Measurements from ENCODE around the gene KLHL14.

Gene KLHL14

DNA sequence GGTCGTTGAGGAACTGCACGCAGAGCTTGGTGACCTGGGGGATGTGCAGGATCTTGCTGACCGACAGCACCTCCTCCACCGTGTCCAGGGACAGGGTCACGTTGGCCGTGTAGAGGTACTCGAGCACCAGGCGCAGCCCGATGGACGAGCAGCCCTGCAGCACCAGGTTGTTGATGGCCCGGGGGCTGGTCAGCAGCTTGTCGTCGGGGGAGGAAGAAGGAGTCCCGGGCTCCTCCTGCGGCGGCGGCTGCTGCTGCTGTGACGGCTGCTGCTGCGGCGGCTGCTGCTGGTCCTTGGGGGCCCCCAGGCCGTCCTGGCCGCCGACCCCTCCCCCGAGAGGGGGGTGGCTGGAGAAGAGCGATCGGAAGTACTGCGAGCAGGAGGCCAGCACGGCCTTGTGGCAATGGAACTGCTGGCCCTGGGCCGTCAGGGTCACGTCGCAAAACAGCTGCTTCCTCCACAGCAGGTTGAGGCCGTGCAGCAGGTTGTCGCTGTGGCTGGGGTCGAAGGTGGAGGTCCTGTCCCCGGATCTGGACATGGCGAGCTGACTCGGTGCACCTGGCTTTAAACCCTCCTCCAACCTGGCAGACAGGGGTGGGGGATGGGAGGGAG is 2.7 kb downstream of the KLHL14 start:
- no peak for DNase-seq

DNA sequence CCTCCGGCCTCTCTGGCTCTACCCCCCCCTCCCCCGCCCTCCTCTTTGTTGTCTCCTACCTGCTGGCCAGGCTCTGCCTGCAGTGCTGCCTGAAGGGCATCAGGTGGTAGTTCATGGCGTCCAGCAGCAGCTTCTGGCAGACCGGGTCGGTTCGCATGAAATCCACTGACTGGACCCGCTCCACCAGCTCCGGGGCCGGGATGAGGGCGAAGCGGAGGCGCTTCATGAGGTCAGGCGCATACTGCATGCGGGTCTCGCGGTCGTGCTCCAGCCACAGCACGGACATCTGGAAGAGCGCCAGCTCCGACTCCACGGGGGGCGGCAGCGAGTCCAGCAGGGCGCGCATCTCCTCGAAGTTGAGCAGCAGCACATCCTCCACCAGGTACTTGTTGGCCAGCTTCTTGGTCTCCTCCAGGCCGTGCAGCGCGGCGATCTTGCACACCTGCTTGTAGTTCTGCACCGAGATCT is 3.2 kb downstream of the KLHL14 start:
- no peak for DNase-seq

DNA sequence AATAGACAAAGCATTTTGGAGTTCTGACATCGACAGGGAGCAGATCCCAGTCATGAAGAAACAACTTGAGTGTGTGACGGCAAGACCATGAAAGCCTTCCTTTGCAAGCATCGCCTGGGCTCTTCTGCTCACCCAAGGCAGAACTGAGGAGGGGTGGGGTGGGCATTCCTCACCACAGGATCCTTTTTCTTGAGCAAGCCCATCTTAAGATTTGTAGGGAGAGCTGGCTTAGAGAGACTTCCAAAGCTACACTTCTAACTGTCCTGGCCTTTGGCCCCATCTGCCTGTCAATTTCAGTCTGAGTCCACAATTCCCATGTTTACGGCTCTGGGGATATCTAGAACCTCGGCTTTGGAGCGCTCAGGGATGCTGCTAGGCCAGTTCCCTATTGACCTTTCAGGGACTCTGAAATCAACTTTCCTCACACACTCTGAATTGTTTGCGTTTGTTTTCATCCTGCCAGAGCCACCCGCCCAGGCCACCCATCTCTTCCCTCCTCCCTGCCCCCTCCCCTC is 3.7 kb downstream of the KLHL14 start:
- DNase-seq, result no peak

DNA sequence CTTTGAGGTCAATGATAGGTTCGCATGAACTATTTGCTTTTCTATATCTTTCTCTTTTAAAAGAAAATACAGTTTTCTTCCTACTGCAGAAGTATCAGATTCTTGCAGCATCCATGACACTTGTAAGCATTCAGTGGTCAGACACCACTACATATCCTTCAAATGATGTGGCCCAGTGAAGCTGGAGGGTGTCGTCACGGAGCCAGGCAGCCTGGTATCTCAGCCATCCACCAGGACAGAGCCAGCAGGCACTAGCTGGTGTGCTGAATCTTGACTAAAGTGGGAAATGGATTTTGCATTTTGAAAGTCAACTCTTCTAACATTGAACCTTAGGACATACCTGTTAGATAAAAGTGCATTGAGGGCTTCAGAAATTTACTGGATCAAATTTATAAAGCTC is 5.4 kb downstream of the KLHL14 start:
- no peak for DNase-seq

DNA sequence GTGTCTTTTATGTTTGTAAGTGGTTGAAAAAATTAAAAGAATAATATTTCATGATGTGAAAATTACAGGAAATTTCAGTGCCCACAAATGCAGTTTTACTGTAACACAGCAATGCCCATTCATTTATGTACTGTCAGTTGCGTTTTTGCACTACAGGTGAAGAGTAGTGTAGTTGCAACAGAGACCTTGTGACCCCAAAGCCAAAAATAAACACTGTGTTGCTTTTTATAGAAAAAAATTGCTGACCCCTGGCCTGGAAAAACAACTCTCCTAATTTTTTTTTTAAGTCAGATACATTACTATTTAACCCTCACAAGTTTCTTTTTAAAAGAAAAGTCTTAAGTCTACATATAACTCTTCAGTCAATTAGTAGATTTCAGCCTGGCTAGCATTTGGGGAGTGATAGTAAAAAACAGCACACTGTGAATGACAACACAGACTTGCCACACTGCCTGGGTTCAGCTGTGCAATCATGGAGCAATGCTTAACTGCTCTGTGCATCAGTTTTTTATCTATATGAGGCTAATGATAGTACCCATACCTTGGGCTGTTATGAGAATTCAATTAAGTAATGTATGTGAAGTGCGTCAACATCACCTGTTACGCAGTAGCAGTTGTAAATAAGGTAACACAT is 8.1 kb downstream of the KLHL14 start:
- DNase-seq, result no peak

DNA sequence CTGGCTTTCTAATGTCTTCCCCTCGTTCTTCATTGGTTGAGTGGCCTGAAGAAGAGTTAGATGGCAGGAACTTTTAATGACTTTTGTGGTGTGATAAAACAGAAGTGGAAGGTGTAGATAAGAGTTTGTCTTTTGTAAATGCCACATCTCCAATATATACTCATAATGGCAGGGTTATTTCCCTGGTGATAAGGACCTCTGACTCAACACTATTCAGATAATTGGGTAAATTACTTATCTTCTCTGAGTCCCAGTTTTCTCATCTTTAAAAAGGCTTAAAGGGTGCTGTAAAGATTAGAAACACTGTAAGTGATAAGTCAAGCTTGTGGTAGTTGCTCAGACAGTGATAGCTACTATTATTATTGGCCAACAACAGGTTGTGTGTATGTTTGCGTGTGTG is 9.5 kb downstream of the KLHL14 start:
- DNase-seq, result no peak

DNA sequence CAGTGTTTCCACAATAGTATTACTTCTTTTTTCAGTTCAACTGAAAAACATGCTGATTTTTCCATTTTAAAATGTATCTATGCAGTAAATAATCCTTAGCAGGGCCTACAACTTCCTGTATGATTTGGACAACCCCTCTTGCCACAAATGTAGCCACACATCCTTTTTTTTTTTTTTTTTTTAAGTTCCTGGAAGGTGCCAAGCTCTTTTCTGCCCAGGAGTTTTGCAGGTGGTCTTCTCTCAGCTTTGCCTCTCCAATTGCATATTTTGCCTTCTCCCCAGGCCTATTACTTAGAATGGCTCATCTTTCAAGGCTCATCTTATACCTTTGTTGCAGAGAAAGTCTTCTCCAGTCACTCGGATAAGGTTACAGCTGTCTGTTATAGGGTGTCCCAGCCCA is 11.6 kb downstream of the KLHL14 start:
- DNase-seq, result no peak

DNA sequence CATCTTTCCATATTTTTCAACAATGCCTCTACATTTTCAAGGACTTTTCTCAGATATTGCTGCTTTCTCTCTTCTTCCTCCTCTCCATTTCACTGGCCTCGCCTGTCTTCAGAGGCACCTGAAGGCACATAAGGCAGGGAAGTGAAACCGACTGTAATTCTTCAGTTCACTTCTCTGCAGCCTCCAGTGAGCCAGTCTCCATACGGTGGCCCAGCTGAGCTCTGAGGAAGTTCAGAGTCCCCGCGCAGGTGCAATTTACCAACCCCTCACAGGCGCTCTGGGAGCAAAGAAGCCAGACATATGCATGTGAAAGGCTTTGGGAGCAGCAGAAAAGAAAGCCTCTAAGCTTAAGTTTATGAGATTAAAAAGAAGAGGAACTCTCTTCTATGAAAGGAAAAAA is 12.4 kb downstream of the KLHL14 start:
- no peak for DNase-seq

DNA sequence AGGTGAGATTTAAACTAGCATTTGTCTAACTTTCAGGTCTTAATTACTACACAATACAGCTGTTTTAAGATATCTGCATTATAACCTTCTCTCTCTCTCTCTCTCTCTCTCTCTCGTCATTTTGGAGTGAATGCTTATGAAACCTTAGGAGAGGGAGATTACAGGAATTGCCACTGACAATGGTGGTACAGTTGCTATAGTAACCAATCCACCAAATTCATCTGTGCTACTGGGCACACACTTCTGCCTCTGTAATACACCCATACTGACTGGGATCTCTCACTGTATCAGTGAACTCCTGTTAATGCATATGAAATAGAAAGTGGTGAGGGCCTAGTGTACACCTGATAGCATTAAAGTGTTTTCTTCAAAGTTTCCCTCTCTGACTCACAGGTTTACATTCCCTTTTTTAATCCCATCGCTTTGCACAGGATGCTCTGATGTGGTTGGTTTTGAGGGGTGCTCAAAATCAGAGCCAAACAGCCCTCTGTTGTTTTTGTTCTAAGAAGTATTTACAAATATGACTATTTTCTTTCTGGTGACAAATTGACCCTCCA is 13.1 kb downstream of the KLHL14 start:
- DNase-seq, result no peak

DNA sequence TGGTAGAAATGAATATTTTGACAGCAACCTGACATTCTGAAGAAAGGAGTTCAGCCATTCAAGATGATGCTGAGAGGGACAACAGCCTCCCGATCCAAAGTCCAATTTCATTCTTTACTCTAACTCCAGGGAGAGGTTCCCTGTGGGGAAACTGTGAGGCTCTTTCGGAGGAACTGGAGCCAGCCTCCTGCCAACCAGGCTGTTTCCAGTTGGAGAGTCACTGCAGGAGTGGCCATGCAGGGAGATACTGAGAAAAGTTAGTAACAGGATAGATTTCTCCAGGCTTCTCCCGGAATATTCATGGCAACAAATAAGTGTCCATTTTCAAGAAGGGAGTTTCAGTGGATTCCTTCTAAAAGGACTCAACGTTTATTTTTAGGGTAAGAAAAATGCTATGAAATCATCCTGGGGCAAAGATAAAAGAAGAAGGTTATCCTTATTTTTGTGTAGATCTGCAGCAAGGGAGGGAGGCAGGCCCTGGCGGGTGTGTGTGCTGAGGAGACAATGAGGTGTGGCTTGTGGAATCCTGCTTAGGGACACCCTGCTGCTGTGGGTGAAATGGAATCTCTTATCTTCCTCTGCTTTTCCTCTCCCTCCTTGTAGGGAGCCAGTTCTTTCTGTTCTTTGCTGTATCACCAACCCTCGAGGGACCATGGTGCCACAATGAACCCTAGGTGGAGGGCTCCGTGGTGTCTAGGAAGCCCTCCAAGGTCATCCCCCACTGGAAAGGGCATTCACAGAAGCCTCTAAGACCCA is 18.1 kb downstream of the KLHL14 start:
- peak; percentile 6 for DNase-seq

DNA sequence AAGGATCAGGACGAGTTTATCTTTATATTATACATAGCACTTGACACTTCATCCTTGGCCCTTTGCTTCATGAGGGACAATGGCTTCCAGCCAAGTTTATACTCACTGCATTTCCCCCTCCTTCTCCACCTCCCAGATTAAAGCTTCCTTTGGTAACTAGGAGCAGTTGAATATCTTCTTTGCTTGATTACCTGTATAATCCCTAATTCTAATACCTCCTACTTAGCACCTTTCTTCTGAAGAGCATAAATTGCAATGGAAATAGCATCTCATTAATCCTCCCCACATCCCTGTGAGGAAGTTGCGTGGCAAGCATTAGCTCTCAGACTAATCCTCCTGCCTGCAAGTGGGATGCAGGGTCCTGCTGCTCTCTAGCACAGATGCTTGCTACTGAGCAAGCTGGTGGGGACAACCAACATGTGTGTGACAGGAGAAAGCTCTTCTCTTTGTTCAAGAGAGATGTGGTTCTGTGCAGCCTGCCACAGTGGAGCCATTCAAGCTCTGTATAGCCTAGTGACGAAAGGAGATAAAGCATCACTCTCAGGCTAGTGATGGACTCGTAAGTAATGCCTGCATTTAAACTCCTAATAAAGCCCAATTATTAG is 19.1 kb downstream of the KLHL14 start:
- DNase-seq, result no peak

DNA sequence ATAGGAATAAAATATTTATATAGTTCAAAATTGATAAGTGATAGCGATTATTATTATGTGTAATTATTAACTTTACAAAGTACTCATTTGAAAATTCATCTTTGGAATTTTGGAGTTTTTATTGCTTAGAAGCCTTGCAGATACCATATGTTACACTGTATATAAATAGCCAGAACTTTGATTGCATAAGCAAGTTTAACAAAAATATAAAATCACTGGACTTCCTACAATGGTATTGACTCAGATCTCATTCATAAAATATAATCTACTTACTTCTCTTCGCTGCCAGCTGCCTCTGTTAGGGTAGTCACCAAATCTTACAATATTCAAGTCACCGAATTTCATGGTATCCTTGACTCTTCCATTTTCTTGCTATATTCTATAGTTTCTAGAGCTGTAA is 22.5 kb downstream of the KLHL14 start:
- DNase-seq, result no peak

DNA sequence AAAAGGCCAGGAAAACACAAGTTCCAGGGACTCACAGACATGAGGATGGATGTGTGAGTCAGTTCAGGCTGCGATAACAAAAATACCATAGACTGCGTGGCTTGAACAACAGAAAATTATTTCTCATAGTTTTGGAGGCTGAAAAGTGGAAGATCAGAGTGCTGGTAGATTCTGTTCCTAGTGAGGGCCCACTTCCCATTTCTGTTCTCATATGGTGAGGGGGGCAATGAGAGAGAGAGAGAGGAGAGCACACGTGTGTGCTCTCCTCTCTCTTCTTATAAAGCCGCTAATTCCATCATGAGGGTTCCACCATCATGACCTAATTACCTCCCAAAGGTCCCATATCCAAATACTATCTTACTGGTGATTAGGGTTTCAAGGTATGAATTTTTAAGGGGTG is 23.0 kb downstream of the KLHL14 start:
- DNase-seq, result no peak

DNA sequence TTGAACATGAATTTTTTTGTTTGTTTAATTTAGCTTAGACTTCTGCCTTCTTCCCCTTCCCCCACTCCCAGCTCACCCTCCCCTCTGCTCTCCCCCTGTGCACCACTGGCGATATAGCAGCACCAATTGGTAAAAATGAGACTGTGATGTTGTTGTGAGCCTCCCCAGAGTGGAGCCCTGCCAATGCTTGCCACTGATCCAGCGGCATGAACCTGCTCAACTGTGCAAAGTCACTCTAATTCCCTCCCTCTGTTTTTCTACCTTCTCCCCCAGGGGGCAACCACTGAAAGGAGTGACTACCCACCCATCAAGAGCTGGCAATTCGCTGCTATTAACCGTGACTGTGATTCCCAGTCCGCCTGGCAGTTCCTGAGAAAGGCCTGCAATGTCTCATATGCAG is 30.2 kb downstream of the KLHL14 start:
- DNase-seq, result no peak

DNA sequence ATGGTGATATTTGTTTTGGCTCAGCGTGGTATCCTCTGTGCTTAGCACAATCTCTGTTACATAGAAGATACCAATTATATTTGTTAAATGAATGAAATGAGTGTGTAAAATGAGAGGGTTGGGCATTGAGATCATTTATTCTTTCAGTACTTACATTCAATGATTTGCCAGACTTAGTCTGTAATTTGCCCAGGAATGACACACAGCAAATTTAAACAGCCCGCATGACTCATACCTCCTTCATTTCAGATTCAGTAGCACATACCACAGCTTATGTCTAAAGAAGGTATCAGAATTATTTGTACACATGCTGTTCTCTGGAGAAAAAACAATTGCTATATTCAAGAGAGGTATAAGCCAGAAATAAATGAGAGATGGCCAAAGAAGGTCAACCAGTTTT is 37.0 kb downstream of the KLHL14 start:
- peak; percentile 74 for DNase-seq

DNA sequence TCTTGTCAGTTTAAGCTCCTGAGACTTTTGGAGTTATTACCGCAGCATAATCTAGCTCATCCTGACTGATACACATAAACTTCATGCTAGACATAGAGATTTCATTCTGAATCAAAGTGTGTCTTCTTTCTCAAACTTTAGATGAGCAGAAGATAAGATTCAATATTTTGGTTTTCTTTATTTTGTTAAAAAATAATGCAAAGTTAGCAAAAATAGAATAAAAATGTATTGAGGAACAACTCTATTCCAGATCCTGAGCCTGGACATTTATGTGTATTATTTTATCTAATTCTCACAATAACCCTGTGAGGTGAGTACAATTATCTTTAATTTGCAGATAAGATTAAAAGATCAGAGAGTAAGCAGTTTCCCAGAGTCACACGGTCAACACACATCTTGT is 38.4 kb downstream of the KLHL14 start:
- DNase-seq, result no peak

DNA sequence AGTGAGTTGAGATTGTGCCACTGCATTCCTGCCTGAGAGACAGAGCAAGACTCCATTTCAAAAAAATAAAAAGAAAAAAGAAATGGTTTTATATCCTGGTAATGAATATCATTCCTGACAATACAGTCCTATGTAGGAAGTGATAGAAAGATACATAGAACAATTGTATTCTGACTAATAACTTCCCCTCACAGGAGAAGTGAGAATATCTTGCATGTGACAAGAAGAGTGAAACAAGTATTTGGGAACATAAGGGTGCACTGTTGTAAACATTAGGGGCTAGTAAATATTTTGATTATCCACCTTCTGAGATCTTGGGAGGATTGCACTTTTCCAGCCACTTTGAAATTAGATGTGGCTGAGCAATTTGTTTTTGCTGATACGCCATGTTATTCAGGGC is 40.7 kb downstream of the KLHL14 start:
- no peak for DNase-seq

DNA sequence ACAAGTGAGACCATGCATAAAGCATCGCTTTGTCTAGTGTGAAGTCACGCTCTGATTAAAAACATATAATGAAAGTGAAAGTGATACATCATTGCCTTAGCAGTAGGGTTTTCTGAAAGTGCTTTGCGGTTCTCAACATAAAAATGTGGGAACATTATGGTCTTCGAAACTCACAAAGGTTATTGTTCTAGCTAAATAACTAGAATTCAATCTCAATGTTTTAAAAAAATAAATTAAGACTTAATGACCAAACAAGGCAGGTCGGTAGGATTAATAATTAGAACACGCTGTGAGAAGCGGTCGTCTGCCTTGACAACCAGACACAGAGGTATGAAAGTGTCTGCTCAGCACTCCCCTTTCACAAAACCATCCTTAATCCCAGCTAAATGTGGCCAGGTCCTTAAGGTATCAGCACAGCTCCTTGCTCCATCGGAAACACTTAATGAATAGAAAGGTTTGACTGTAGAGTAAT is 42.2 kb downstream of the KLHL14 start:
- peak; percentile 42 for DNase-seq

DNA sequence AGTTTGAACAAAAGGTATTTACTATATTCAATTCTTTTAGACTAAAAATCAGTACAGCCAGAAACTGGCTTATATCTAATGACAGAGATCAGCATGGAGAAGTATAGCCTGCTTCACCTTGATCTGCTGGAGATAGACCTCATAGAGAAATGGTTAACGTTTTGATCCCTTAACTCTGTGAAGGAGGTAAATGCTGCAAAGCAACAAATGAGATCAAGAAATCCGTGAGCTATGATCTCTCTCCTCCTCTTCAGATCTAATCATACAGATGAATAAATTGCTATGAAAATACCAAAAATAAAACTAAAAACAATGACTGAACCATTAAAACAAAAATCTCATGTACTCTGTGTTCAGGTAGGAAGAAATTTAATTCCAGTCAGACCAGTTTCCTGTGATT is 42.8 kb downstream of the KLHL14 start:
- no peak for DNase-seq

DNA sequence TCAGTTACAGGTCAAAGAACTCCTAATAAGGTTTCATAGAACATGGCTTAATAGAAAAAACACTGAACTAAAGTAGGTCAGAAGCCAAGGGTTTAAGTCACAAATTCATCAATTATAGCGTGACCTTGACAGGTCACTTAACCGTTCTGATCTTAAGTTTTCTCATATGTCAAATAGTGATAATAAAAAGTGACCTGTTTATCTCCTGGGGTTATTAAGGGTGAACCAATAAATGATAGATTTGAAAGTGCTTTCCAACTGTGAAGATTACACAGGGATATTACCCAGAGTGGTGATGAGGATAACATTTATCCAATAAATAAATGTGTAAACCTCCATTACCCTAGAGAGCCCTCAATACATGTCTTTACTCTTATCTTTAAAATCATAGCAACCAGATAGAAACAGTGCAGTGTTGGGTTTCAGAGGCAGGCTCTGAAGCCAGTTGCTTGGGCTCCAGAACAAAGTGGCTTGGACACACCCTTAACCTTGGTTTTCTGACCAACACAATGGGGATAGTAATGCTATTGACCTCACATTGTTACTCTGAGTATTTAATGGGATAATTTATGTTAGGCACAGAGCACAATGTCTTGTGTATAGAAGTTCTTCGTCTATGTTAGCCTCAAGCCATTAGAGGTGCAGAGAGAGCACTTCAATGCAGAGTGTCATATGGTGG is 48.6 kb downstream of the KLHL14 start:
- DNase-seq, result no peak

DNA sequence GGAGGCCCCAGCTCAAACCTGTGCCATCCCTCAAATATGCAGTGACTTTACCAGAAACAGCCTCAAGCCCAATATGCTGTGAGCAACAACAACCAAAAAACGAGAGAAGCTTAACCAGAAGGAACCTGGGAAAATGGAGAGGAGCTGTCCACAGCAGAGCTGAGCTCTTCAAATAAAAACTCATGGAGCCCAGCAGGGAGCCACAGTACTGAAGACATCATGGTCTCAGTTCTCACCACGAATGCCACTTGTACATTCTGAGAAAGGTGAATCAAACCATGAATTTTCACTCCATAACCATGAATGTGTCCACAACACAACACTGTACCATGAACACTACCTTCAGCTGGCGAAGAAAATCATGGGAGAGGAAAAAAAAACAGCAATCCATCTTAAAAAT is 50.5 kb downstream of the KLHL14 start:
- no peak for DNase-seq

DNA sequence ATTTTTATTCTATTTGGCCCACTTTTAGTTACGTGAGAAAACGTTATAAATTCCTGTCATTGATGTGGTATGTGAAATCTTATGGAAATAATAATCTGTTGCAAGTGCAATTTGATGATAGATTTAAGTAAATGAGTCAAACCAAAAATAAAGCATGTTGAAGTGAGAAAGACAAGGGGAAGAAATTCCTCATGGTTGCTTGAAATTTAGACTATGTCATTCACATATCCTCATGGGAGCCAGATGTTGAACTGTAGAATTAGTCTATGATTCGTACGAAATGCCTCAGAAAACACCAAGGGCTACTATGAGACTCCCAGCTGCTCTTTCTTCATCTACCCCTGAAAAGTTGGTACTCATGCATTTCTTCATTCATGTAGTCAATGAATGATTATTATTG is 55.7 kb downstream of the KLHL14 start:
- DNase-seq, result peak; percentile 65
